MM.1S (cell line): ENCODE measurements around the gene NUMB.

ENCODE experiments used
- DNase-seq: peaks from one replicate; pipeline ENCODE4 v3.0.0-alpha.2; 2015
- H2AFZ ChIP-seq: fragments of 300-600 bp; sonication (generic); 2 replicates; pipeline ENCODE4 v1.6.0; 2016; ENCODE audit warnings: antibody characterized with exemption, low read length
- H3F3A ChIP-seq: fragments of 300-600 bp; sonication (generic); 2 replicates; pipeline ENCODE4 v1.6.1; 2016; ENCODE audit warnings: mild to moderate bottlenecking, antibody characterized with exemption, low read length, moderate library complexity, mixed read lengths; ENCODE audit not compliant: insufficient read depth
- H3K27ac ChIP-seq: fragments of 300-600 bp; sonication (generic); 2 replicates; pipeline ENCODE4 v1.5.1; 2016; ENCODE audit warnings: mild to moderate bottlenecking, low read length
- H3K27me3 ChIP-seq: fragments of 300-600 bp; sonication (generic); replicated peaks from 2 replicates; pipeline ENCODE4 v1.6.0; 2016; ENCODE audit warnings: low read length; ENCODE audit not compliant: insufficient read depth
- H3K36me3 ChIP-seq: fragments of 300-600 bp; sonication (generic); replicated peaks from 2 replicates; pipeline ENCODE4 v1.6.1; 2016; ENCODE audit warnings: mild to moderate bottlenecking, low read length, mixed read lengths; ENCODE audit not compliant: insufficient read depth
- H3K4me1 ChIP-seq: fragments of 300-600 bp; sonication (generic); 2 replicates; pipeline ENCODE4 v1.6.1; 2016; ENCODE audit warnings: low read length, mixed read lengths
- H3K4me2 ChIP-seq: fragments of 300-600 bp; sonication (generic); 2 replicates; pipeline ENCODE4 v1.6.0; 2016; ENCODE audit warnings: low read depth, low read length
- H3K4me3 ChIP-seq: fragments of 300-600 bp; sonication (generic); 2 replicates; pipeline ENCODE4 v1.5.1; 2016; ENCODE audit warnings: low read length, mixed read lengths
- H3K79me2 ChIP-seq: fragments of 300-600 bp; sonication (generic); 2 replicates; pipeline ENCODE4 v1.6.1; 2016; ENCODE audit warnings: mixed run types, low read length, mixed read lengths
- H3K9ac ChIP-seq: fragments of 300-600 bp; sonication (generic); 2 replicates; pipeline ENCODE4 v1.6.1; 2016; ENCODE audit warnings: low read length, mixed read lengths
- H3K9me2 ChIP-seq: fragments of 300-600 bp; sonication (generic); replicated peaks from 2 replicates; pipeline ENCODE4 v1.6.1; 2016; ENCODE audit warnings: mild to moderate bottlenecking, low read length, mixed read lengths; ENCODE audit not compliant: insufficient read depth
- H3K9me3 ChIP-seq: fragments of 300-600 bp; sonication (generic); replicated peaks from 2 replicates; pipeline ENCODE4 v1.6.1; 2016; ENCODE audit warnings: mild to moderate bottlenecking, low read length, mixed read lengths; ENCODE audit not compliant: insufficient read depth
- H4K20me1 ChIP-seq: fragments of 300-600 bp; sonication (generic); 2 replicates; pipeline ENCODE4 v1.6.1; 2016; ENCODE audit warnings: mild to moderate bottlenecking, low read length, moderate library complexity, mixed read lengths; ENCODE audit not compliant: insufficient read depth
- CTCF ChIP-seq: fragments of 300-600 bp; sonication (generic); IDR thresholded peaks from 2 replicates; pipeline ENCODE4 v1.5.1; 2016; ENCODE audit warnings: antibody characterized with exemption, low read length, mixed read lengths
- EZH2 ChIP-seq: fragments of 300-600 bp; sonication (generic); optimal IDR thresholded peaks from 2 replicates; pipeline ENCODE3; 2017; ENCODE audit warnings: low read depth, mild to moderate bottlenecking, antibody characterized with exemption, low read length, mixed read lengths
- EZH2phosphoT487 ChIP-seq: fragments of 300-600 bp; sonication (generic); IDR thresholded peaks from 2 replicates; pipeline ENCODE4 v1.6.1; 2018; ENCODE audit warnings: antibody characterized with exemption, low read length

Gene NUMB

GRCh38 chr14:73262427-73263183 is 195.7 kb downstream of the NUMB start:
- Histone ChIP-seq H3K9ac (no peak overlapping the region), H3K36me3 (no peaks in the 10 kb centered on the region), H3K9me2 (no peaks in the 10 kb centered on the region), H3F3A (no peaks in the 10 kb centered on the region), H3K4me1 (no peaks in the 10 kb centered on the region), H3K9me3 (no peaks in the 10 kb centered on the region), H3K4me3 (no peak overlapping the region), H2AFZ (no peak overlapping the region), H3K27me3 (no peaks in the 10 kb centered on the region), H4K20me1 (no peaks in the 10 kb centered on the region), H3K4me2 (no peak overlapping the region), H3K79me2 (no peaks in the 10 kb centered on the region), H3K27ac (no peak overlapping the region)
- DNase-seq: no peak
- TF ChIP-seq EZH2phosphoT487 (no peak), CTCF (no peak), EZH2 (no peak)

GRCh38 chr14:73261520-73262426 is 196.6 kb downstream of the NUMB start:
- H3K27ac ChIP-seq: no peak overlapping the region
- no peaks in the 10 kb centered on the region for H4K20me1 ChIP-seq
- no peak overlapping the region for H3K4me3 ChIP-seq
- H3K4me2 ChIP-seq: no peak overlapping the region
- H3K27me3 ChIP-seq: no peaks in the 10 kb centered on the region
- H2AFZ ChIP-seq: no peak overlapping the region
- DNase-seq: no peak
- H3K36me3 ChIP-seq: no peaks in the 10 kb centered on the region
- no peaks in the 10 kb centered on the region for H3K79me2 ChIP-seq
- H3K9me2 ChIP-seq: no peaks in the 10 kb centered on the region
- H3F3A ChIP-seq: no peaks in the 10 kb centered on the region
- TF ChIP-seq EZH2phosphoT487 (no peak), EZH2 (no peak), CTCF (no peak)
- no peaks in the 10 kb centered on the region for H3K4me1 ChIP-seq
- H3K9ac ChIP-seq: no peak overlapping the region
- H3K9me3 ChIP-seq: no peaks in the 10 kb centered on the region

GRCh38 chr14:73261075-73261474 is 197.3 kb downstream of the NUMB start:
- H4K20me1 ChIP-seq: no peaks in the 10 kb centered on the region
- no peak for DNase-seq
- H3K27ac ChIP-seq: no peak overlapping the region
- no peak overlapping the region for H2AFZ ChIP-seq
- H3K9ac ChIP-seq: no peak overlapping the region
- TF ChIP-seq EZH2phosphoT487: no peak
- no peak for TF ChIP-seq EZH2
- TF ChIP-seq CTCF: no peak
- H3F3A ChIP-seq: no peaks in the 10 kb centered on the region
- H3K27me3 ChIP-seq: no peaks in the 10 kb centered on the region
- H3K4me3 ChIP-seq: no peak overlapping the region
- no peak overlapping the region for H3K4me2 ChIP-seq
- H3K36me3 ChIP-seq: no peaks in the 10 kb centered on the region
- no peaks in the 10 kb centered on the region for H3K9me2 ChIP-seq
- H3K4me1 ChIP-seq: no peaks in the 10 kb centered on the region
- H3K9me3 ChIP-seq: no peaks in the 10 kb centered on the region
- H3K79me2 ChIP-seq: no peaks in the 10 kb centered on the region
